Measurements from ENCODE around the gene BAHD1. TPM values are rescaled to one million over a fixed set of nuclear protein-coding genes. Genes with fewer than 3 reads are reported as not detected.
A peak's percentile ranks its signal among the peaks of the same experiment; 100 is the strongest.

Gene BAHD1
- total and polyA plus RNA-seq, 8 donors: 11.4 to 27.2 (median 15.4) TPM

- DNase-seq (peak in 1 of 4 donors; percentile 58), ATAC-seq (peak; percentile 61)
- Histone ChIP-seq H3K9me3 (no peaks in the 10 kb centered on the region), H3K27ac (no peak overlapping the region), H3K4me1 (no peaks in the 10 kb centered on the region), H3K27me3 (no peaks in the 10 kb centered on the region), H3K36me3 (no peaks in the 10 kb centered on the region), H3K4me3 (no peak overlapping the region)
- TF ChIP-seq CTCF (IDR thresholded peaks at IDR 0.05): no peak
- intact Hi-C loops (cut with DNase I): loop anchor here in 1 of 2 donors (10.0 kb wide), 1 partner anchor 143 kb away; the partner anchor contains the start of gene ANKRD63
These were observed 12.6 kb upstream of the BAHD1 start for GRCh38 chr15:40428185-40428584.

GRCh38 chr15:40429068-40429710 is 11.6 kb upstream of the BAHD1 start:
- ATAC-seq (no peak), DNase-seq (no peak)
- no peaks in the 10 kb centered on the region for H3K36me3 ChIP-seq
- H3K9me3 ChIP-seq: no peaks in the 10 kb centered on the region
- intact Hi-C loops (cut with DNase I): loop anchor here in 1 of 2 donors (10.0 kb wide), 1 partner anchor 144 kb away; the partner anchor contains the start of gene ANKRD63
- no peak overlapping the region for H3K4me3 ChIP-seq
- H3K4me1 ChIP-seq: no peaks in the 10 kb centered on the region
- no peaks in the 10 kb centered on the region for H3K27me3 ChIP-seq
- H3K27ac ChIP-seq: no peak overlapping the region
- TF ChIP-seq CTCF (IDR thresholded peaks at IDR 0.05): no peak

- intact Hi-C loops (cut with DNase I): no loop called here
These were observed 10.4 kb upstream of the BAHD1 start for GRCh38 chr15:40430271-40430805.

GRCh38 chr15:40435023-40435709 is 5.6 kb upstream of the BAHD1 start:
- no peak for TF ChIP-seq CTCF (IDR thresholded peaks at IDR 0.05)

More at GRCh38 chr15:40430271-40430805, 10.4 kb upstream of the BAHD1 start:
- DNase-seq (no peak), ATAC-seq (no peak)
- TF ChIP-seq CTCF (IDR thresholded peaks at IDR 0.05): no peak
- no peaks in the 10 kb centered on the region for H3K36me3 ChIP-seq
- no peaks in the 10 kb centered on the region for H3K4me1 ChIP-seq
- peaks cover 0 to 8% of the 10 kb centered on the region in 2 donors for H3K27me3 ChIP-seq
- H3K9me3 ChIP-seq: no peaks in the 10 kb centered on the region
- no peak overlapping the region for H3K27ac ChIP-seq
- H3K4me3 ChIP-seq: no peak overlapping the region

GRCh38 chr15:40435710-40436089 is 5.1 kb upstream of the BAHD1 start:
- peak in 1 of 4 donors; percentile 72 for DNase-seq
- Histone ChIP-seq H3K4me3 (peak overlapping the region; percentile 19 to 28), H3K4me1 (peaks cover 16 to 22% of the 10 kb centered on the region in 2 donors), H3K36me3 (no peaks in the 10 kb centered on the region), H3K27ac (no peak overlapping the region), H3K9me3 (no peaks in the 10 kb centered on the region), H3K27me3 (peaks cover 23 to 61% of the 10 kb centered on the region in 2 donors)
- TF ChIP-seq CTCF (IDR thresholded peaks at IDR 0.05): no peak
- ATAC-seq: no peak
- intact Hi-C loops (cut with DNase I): no loop called here

More at GRCh38 chr15:40435023-40435709, 5.6 kb upstream of the BAHD1 start:
- DNase-seq (peak in 1 of 4 donors; percentile 51), ATAC-seq (no peak)
- Histone ChIP-seq H3K27me3 (peaks cover 23 to 56% of the 10 kb centered on the region in 2 donors), H3K4me3 (no peak overlapping the region), H3K9me3 (no peaks in the 10 kb centered on the region), H3K27ac (no peak overlapping the region), H3K36me3 (no peaks in the 10 kb centered on the region), H3K4me1 (peaks cover 16 to 21% of the 10 kb centered on the region in 2 donors)
- intact Hi-C loops (cut with DNase I): no loop called here

All from left lung (tissue), 10 donors.